Ishikawa (cell line): ENCODE measurements around the gene CRMP1.

ENCODE experiments used
- CEBPB ChIP-seq: IDR thresholded peaks from 2 replicates; pipeline ENCODE4 v1.6.1; 2012
- CREB1 ChIP-seq: IDR thresholded peaks from 2 replicates; pipeline ENCODE4 v1.6.1; 2012; ENCODE audit warnings: low read depth
- EGR1 ChIP-seq: IDR thresholded peaks from 2 replicates; pipeline ENCODE4 v1.6.1; 2012
- EP300 ChIP-seq: IDR thresholded peaks from 2 replicates; pipeline ENCODE4 v1.6.1; 2012; ENCODE audit warnings: borderline replicate concordance
- FOXM1 ChIP-seq: IDR thresholded peaks from 2 replicates; pipeline ENCODE4 v1.6.1; 2012; ENCODE audit warnings: low read depth, borderline replicate concordance
- MAX ChIP-seq: IDR thresholded peaks from 2 replicates; pipeline ENCODE4 v1.6.1; 2012
- NFIC ChIP-seq: IDR thresholded peaks from 2 replicates; pipeline ENCODE4 v1.6.1; 2012
- RAD21 ChIP-seq: IDR thresholded peaks from 2 replicates; pipeline ENCODE4 v1.6.1; 2012; ENCODE audit warnings: low read depth
- REST ChIP-seq: IDR thresholded peaks from 2 replicates; pipeline ENCODE4 v1.6.1; 2012; ENCODE audit warnings: low read depth, mild to moderate bottlenecking
- TAF1 ChIP-seq: IDR thresholded peaks from 2 replicates; pipeline ENCODE4 v1.6.1; 2012; ENCODE audit warnings: low read depth, mild to moderate bottlenecking
- TCF12 ChIP-seq: IDR thresholded peaks from 2 replicates; pipeline ENCODE4 v1.6.1; 2012; ENCODE audit warnings: low read depth
- TEAD4 ChIP-seq: IDR thresholded peaks from 2 replicates; pipeline ENCODE4 v1.6.1; 2012
- USF1 ChIP-seq: IDR thresholded peaks from 2 replicates; pipeline ENCODE4 v1.6.1; 2012
- YY1 ChIP-seq: IDR thresholded peaks from 2 replicates; pipeline ENCODE4 v1.6.1; 2012; ENCODE audit warnings: low read depth
- ZBTB7A ChIP-seq: IDR thresholded peaks from 2 replicates; pipeline ENCODE4 v1.6.1; 2012; ENCODE audit warnings: low read depth

The CRMP1 gene

GRCh38 chr4:5884796-5885195 is 8.1 kb downstream of the CRMP1 start:
- TF ChIP-seq EP300: no peak

- TF ChIP-seq REST: no peak
- TF ChIP-seq EGR1: no peak
- TF ChIP-seq CREB1: no peak
- no peak for TF ChIP-seq TEAD4
- TF ChIP-seq USF1: no peak
- no peak for TF ChIP-seq MAX
- TF ChIP-seq TCF12: no peak
- TF ChIP-seq NFIC: no peak
- TF ChIP-seq FOXM1: no peak
- no peak for TF ChIP-seq CEBPB
- TF ChIP-seq RAD21: no peak
- TF ChIP-seq YY1: no peak
- TF ChIP-seq ZBTB7A: no peak
- TF ChIP-seq TAF1: no peak
- no peak for TF ChIP-seq EP300
These were observed 9.0 kb downstream of the CRMP1 start for GRCh38 chr4:5883916-5884315.

GRCh38 chr4:5882947-5883346 is 9.9 kb downstream of the CRMP1 start:
- TF ChIP-seq MAX (no peak), FOXM1 (no peak), USF1 (no peak), YY1 (no peak), EGR1 (no peak), TEAD4 (no peak), CEBPB (no peak), RAD21 (no peak), CREB1 (no peak), TAF1 (no peak), EP300 (no peak), REST (no peak), ZBTB7A (no peak), NFIC (no peak)

- TF ChIP-seq CEBPB: no peak
- TF ChIP-seq EP300: no peak
- TF ChIP-seq YY1: no peak
- peak; percentile 81 for TF ChIP-seq REST
These were observed 11.5 kb downstream of the CRMP1 start for GRCh38 chr4:5881340-5881739.

- TF ChIP-seq EGR1 (no peak), REST (no peak)
These were observed 14.5 kb downstream of the CRMP1 start for GRCh38 chr4:5878359-5878758.
